Gastrocnemius medialis (tissue), 4 donors: ENCODE data around the gene RAD54L.

Experiments used
- POLR2A ChIP-seq, 2 donors: fragments of 450-650 bp; IDR thresholded peaks; one replicate each; pipeline ENCODE4 v1.6.1; 2017; ENCODE audit warnings: antibody characterized with exemption in 2 of 2, mild to moderate bottlenecking in 2 of 2, moderate library complexity in 2 of 2
- TF ChIP-seq, protein P1 (sequence below), 5 experiments: fragments of 450-650 bp in 3 of 5; fragments of 200-600 bp in 2 of 5; sonication (generic) in 2 of 5; IDR thresholded peaks in 4 of 5; conservative IDR thresholded peaks in 1 of 5; 1 replicate in 4 of 5; 2 replicates in 1 of 5; pipeline ENCODE4 v1.5.1; 2016 to 2019; ENCODE audit warnings: antibody characterized with exemption in 5 of 5, mild to moderate bottlenecking in 3 of 5, moderate library complexity in 3 of 5

- TF ChIP-seq, protein P1, sequence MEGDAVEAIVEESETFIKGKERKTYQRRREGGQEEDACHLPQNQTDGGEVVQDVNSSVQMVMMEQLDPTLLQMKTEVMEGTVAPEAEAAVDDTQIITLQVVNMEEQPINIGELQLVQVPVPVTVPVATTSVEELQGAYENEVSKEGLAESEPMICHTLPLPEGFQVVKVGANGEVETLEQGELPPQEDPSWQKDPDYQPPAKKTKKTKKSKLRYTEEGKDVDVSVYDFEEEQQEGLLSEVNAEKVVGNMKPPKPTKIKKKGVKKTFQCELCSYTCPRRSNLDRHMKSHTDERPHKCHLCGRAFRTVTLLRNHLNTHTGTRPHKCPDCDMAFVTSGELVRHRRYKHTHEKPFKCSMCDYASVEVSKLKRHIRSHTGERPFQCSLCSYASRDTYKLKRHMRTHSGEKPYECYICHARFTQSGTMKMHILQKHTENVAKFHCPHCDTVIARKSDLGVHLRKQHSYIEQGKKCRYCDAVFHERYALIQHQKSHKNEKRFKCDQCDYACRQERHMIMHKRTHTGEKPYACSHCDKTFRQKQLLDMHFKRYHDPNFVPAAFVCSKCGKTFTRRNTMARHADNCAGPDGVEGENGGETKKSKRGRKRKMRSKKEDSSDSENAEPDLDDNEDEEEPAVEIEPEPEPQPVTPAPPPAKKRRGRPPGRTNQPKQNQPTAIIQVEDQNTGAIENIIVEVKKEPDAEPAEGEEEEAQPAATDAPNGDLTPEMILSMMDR (IDR thresholded peaks at IDR 0.05 in 4 of 5, conservative IDR thresholded peaks at IDR 0.05 in 1 of 5), result peak in 1 of 5 experiments; percentile 0
- TF ChIP-seq POLR2A (IDR thresholded peaks at IDR 0.05), result no peak
Measured at GRCh38 chr1:46303872-46304326, 56.3 kb downstream of the RAD54L start.
